ENCODE measurements around the gene APLF.

Gene APLF

DNA sequence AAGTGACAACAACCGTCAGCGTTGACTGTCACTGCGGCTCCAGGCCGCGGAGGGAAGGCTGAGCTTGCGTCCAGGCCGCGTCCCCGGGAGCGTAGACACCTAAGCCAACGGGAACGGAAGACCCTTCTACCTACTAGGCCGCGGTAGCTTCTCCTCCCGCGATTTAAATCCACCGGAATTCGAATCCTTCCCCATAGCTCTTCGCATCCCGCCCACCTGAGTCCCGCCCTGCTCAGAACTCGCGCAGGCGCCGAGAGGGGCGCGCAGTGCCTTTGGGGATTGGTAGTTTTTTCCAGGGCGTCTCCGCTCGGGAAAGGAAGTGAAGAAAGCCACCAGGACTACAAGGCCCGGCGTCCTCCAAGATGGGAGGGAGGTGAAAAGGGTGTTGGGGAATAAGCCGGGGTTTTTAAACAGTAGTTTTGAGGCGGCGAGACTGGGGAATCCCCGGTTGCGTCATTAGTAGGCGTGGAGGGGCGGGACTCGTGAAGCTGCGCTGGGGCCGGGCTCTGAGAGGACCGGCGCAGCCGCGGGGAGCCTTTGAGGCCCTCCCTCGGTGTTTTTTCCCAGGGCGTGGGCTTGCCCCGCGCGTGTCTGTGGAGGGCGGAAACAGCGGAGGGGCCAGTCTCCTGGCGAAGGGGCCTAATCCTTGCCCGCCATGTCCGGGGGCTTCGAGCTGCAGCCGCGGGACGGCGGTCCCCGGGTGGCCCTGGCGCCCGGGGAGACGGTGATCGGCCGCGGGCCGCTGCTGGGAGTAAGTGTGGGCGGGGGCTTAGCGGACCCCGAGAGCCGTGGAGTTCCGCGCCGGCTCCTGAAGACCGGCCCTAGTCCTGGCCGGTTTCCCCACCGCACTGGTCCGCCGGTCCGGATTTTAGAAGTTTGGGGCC lies at the start of gene APLF, which contains the start of gene FBXO48:
TSS of gene APLF (plus strand) at position 509 of the 884 bp plus-strand sequence. CDS start at position 656, 147 bp downstream.
TSS of gene FBXO48 (minus strand) at position 218 of the 884 bp plus-strand sequence. CDS start 2,149 bp downstream, outside the sequence.
- DNase-seq = peak; percentile 100

DNA sequence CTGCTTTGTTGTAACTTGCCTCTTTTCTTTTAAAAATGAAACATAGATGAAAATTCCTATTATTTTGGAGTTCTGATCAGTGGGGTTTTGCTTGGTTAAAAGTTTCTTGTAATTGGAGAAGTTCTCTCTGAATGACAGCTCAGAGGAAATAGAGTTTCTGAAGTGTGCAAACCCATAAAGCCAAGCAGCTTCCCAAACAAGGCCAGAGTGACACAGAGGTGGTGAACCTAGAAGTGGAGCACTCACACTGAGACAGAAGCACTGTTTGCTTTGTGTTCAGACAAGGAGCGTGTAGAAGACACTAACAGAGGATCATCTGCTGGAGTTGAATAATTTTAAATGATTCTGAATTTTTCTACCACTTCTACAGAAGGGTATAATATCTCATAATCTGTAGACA lies 49.5 kb upstream of the APLF start:
- DNase-seq = no peak

GRCh38 chr2:68418419-68418818 lies 49.0 kb upstream of the APLF start:
- DNase-seq = no peak

DNA sequence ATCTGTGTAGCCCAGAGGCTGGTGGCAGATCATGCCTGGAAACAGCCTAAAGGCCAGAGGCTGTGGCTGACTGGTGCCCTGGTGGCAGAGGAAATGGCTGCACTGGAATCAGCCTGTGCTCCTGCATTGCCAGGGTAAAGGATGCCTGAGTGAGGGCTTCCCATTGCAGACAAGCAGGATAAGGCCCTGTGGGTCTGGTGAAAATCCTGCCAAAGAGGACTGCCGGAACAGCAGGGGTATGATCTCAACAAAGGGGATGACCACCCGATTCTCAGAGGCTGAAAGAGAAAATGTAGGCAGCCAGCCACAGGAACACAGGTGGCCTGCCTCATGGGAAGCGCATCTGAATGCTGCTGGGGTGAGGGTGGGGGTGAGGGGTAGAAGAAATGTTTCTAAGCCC lies 48.5 kb upstream of the APLF start:
- no peak for DNase-seq

- DNase-seq = no peak
Measured at GRCh38 chr2:68420254-68420910, 47.0 kb upstream of the APLF start.

DNA sequence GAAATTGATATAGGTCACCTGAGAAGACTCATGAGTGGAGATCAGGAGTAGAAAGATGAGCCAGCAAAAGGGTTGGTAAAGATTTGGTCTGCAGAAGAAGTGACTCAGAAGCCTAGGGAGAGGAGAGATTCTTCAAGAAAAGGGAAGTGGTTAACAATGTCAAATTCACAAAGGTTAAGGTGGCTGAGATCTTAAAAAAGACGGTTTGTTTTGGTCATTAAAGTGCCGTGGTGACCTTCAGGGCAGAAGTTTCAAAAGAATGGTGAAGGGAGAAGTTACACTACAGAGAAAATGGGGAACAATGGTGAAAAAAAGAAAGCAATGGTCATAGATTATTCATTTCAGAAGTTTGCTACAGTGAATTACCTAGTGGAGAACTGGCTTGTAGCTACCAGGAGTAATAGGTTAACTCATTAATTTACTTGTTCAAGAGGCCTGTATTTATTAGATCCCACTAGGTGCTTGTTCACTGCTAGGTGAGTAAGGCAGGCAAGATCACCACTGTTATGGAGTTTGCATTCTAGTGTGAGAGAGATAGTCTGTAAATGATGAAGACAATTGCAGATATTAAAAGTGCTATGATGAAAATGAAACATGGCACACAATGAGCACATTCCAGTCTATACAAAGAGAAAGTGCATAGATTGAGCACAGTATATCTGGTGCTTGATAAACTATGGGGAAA lies 43.3 kb upstream of the APLF start:
- peak; percentile 82 for DNase-seq

- DNase-seq = peak; percentile 40
Measured at GRCh38 chr2:68425503-68425902, 41.9 kb upstream of the APLF start.

GRCh38 chr2:68426446-68426845 lies 40.9 kb upstream of the APLF start:
- no peak for DNase-seq

DNA sequence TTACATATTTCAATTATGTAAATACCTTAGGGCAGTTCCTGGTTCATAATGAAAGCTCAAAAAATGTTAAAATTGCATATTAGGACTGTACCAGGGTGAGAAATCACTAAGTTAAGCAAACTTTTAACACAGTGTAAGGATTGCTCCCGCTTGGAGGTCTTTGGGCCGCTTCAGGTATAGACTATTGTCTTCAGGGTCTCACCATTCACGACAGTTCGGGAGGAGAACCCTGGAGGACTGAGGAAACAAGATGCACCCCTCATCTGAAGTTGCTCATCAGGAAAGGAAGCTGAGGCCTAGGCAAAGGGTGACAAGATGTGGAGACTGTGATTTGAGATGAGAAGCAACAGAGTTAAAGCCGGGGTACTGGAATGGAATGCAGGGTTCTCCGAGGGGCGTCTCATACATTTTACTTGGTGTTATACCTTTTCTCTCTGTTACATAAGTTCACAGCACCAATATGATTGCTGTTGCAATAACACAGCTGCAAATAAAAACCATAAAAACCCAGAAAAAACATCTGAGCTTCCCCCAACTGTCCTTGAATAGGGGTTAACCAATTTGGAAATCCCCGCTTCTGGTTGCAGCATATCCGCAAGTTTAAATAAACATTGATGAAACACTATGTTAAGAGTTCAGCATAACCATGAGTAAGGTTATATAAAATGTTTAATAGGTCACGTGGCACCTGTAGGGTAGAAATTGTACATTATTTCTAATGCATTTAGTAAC lies 40.4 kb upstream of the APLF start:
- DNase-seq = peak; percentile 82

DNA sequence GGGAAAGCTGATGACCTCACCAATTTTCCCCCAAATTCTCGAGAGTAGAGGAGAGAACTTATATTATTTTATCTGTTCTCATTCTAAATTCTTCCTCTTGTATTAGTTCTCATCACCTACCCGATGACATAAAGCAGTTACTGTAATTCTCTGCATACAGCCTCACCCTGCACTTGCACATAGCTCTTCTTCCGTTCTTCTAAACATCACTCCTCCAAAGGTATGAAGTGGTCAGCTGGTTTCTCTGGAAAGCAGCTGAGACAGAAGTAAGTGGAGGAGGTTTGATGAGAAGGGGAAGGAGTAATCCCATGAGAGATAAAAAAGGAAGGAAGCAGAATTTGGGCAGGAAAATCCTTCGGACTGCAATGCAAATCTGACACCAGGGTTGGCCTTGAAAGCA lies 39.3 kb upstream of the APLF start:
- no peak for DNase-seq

DNA sequence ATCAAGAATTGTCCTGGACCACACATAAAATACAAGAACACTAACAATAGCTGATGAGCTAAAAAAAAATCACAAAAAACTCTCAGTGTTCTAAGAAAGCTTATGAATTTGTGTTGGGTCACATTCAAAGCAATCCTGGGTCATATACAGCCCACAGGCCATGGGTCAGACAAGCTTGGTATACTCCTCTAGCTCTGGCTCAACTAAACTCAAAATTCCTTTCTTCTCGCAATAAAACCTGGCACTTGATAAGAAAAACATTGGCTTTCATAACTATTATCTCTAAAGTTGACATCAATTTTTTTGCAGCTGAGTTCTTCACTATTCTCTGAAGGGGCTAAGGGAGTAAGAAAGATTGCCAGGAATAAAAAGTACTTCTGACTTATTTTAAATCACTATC lies 38.6 kb upstream of the APLF start:
- DNase-seq = no peak

- DNase-seq = no peak
Measured at GRCh38 chr2:68429311-68429826, 38.0 kb upstream of the APLF start.

DNA sequence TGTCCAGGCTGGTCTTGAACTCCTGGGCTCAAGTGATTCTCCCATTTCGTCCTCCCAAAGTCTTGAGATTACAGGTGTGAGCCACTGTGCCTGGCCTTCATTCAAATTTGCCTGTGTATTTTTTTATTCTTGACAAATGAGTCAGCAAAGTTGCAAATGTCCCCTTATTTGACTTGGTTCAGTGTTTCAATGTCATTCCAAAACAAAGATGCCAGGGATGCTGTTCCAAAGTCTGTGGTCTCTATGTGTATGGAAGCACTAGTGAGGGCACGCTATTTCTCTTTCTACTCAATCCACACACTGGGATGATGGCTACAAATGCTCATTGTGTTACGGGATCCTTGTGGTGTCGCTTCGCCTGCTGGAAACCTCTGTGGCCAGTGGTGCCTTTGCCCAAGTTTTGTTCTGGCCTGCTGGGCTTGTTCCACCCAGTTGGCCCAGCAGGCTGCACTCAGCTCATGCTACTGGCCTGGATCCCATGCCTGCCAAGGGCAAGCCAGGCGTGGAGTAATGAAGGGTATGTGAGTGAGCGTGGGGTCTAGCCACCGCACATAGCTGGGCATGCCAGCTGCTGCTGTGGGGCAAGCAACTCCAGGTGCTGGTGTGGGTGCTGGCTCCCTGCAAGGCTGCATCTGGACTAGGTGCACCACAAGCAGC lies 35.9 kb upstream of the APLF start:
- no peak for DNase-seq

DNA sequence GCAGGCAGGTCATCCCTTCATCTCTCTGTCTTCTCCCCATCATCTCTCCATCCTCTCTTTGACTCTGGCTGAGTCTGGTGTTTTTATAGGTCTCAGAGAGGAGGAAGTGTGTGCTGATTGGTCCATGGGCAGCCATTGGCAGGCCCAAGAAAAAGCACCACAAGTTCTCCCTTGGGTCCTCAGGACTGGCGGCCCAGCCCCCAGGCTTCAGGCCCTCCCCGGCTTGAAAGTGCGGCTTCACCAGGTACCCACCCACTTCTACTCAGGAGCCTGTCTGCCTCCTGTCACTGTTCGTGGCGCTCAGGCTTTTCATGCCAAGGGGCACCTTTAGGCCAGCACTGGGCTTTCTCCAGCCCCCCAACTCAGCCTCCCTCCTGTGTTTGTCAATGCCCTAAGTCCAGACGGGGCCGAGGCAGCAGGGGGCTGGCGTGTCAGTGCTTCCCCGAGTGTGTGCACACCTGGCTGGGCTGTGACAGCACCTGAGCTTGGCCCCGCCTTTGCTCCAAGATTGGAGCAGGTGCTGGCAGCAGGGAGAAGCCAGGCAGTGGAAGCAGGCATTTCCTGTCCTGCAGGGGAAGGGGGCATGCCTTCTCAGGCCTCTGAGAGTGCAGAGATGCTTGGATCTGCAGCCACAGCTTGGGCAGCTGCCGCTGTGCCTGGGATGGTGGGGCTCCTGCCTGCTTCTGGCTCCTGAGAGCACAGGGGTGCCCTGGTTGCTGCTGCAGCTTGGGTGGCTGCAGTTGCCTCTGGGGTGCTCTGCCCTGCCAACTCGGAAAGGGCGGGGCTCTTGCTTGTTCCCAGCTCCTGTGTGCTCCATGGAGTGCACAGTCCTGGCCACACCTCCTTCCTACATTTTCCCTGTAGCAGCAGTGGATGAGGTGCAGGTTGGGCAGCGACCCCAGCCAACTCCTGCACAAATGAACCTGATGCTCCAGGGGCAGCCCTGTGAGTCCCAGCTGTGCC lies 34.4 kb upstream of the APLF start:
- no peak for DNase-seq

DNA sequence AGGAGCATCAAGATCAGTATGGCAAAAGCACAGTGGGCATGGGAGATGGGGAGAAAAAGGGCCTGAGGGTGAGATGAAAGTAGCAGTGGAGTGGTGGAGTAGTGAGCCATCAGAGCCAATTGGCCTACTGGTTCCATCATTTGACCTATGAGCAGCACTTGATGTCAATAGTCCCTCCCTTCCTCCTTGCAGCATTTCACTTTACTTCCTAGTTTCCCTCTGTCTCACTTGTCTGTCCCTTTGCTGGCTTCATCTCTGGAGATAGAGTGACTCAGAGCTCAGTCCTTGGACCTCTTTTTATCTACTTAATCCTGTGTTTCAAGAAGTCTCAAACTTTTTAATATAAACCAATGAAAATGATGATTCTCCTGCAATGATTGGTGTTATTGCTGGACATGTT lies 32.4 kb upstream of the APLF start:
- DNase-seq = peak; percentile 72

- no peak for DNase-seq
Measured at GRCh38 chr2:68435615-68436014, 31.8 kb upstream of the APLF start.

DNA sequence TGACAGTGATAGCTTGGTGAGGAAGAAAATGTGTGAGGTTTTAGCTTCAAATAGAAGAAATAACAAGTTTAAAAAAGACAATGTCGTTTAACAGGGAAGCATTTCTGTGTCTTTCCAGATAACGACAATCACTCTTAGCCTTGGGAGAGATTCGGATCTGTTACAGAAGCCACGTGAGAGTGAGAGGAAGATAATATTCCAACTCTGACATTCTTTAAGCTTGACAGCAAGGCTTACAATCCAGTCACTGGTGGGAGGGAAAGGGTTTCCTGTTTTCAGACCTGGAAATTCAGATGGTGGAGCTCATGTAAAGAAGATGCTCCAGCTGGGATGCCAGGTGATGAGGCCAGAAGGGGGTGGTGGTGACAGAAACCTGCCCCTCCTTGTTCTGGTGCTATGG lies 31.1 kb upstream of the APLF start:
- DNase-seq = no peak

GRCh38 chr2:68438455-68439303 lies 28.7 kb upstream of the APLF start:
- peak; percentile 72 for DNase-seq

DNA sequence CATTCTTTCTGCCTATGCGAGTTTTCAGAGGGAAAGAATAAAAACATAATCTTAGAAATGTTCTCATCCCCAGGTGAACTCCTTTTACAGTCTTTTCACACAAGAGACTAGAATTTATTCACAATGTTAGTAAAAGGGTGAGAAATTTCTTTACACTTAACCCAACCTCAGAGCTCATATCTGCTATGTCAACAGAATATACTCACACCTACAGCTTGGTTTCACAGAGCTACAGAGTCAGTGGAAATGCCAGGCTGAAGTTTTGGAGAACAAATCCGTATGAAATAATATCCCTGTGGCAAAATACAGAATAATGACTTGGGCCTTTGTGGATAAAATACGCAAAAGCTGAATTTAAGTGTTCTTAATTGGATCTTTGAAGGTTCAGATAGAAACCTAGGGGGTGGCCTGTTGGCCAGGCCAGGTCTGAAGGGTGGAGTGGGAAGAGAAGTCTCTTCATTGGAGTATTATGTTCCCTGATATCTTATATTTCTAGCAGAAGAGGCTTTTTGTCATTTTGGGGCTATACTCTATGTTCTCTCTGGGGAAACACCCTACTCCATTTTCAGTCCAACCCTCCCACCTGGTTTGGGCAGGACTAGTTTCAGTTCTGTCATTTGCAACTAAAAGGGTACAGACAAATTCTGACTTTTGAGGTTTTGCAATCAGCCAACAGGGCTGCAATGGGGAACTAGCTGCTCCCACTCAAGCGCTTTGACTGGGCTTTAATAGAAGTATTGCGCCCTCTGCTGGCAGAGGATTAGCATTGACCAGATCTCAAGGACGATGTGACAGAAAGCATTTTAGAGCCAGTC lies 26.0 kb upstream of the APLF start:
- peak; percentile 98 for DNase-seq
